CD4-positive, alpha-beta memory T cell (primary cell): ENCODE results near the gene CLDN34. TPM values are rescaled to one million over a fixed set of nuclear protein-coding genes. Genes with fewer than 3 reads are reported as not detected.
A peak's percentile ranks its signal among the peaks of the same experiment; 100 is the strongest.

Source experiments
- CTCF ChIA-PET: fragments of 350-600 bp; sonication (Branson Sonifier 250); formaldehyde crosslinking; loops from one replicate; lab custom pipeline; 2021; ENCODE audit warnings: inconsistent platforms; ENCODE audit not compliant: partially characterized antibody; lab: Charles Lee
- POLR2A ChIA-PET: fragments of 350-600 bp; sonication (Branson Sonifier 250); formaldehyde crosslinking; loops from one replicate; lab custom pipeline; 2021; ENCODE audit not compliant: partially characterized antibody; lab: Charles Lee
- DNase-seq, 5 donors: peaks; one replicate each; pipeline versions ENCODE4 v3.0.0 to v3.0.0-alpha.2; 2020 to 2022; ENCODE audit warnings: mixed read lengths in 1 of 5
- H3K27ac ChIP-seq: one replicate; pipeline ENCODE4 v1.7.0; 2013; ENCODE audit warnings: low read depth, low read length
- H3K27me3 ChIP-seq: 2 replicates; pipeline ENCODE4 v1.7.0; 2013; ENCODE audit warnings: mild to moderate bottlenecking, low read length, moderate library complexity; ENCODE audit not compliant: insufficient read depth
- H3K36me3 ChIP-seq: 2 replicates; pipeline ENCODE4 v1.7.0; 2013; ENCODE audit warnings: mild to moderate bottlenecking, low read length, moderate library complexity; ENCODE audit not compliant: insufficient read depth
- H3K4me1 ChIP-seq: 2 replicates; pipeline ENCODE4 v1.7.0; 2013; ENCODE audit warnings: mild to moderate bottlenecking, low read length, moderate library complexity; ENCODE audit not compliant: insufficient read depth
- H3K4me3 ChIP-seq, 2 donors: one replicate each; pipeline ENCODE4 v1.7.0; 2013; ENCODE audit warnings: low read length in 2 of 2, mild to moderate bottlenecking in 1 of 2
- H3K9me3 ChIP-seq, 2 donors: one replicate each; pipeline ENCODE4 v1.7.0; 2013; ENCODE audit warnings: low read length in 2 of 2, control low read depth in 1 of 2; ENCODE audit not compliant: control insufficient read depth in 1 of 2
- H3K27ac Mint-ChIP-seq, 7 donors: one replicate each; pipeline ENCODE4 v1.8.0; 2020 to 2021; ENCODE audit warnings: mixed read lengths in 7 of 7, mild to moderate bottlenecking in 6 of 7, inconsistent platforms in 3 of 7, moderate library complexity in 3 of 7
- H3K27me3 Mint-ChIP-seq, 2 donors: one replicate each; pipeline ENCODE4 v1.8.0; 2020 to 2021; ENCODE audit warnings: mixed read lengths in 2 of 2
- H3K36me3 Mint-ChIP-seq, 2 donors: one replicate each; pipeline ENCODE4 v1.8.0; 2020 to 2021; ENCODE audit warnings: mixed read lengths in 2 of 2, inconsistent platforms in 1 of 2, mild to moderate bottlenecking in 1 of 2
- H3K4me1 Mint-ChIP-seq, 4 donors: one replicate each; pipeline ENCODE4 v1.8.0; 2020 to 2021; ENCODE audit warnings: mixed read lengths in 4 of 4, mild to moderate bottlenecking in 1 of 4
- H3K4me3 Mint-ChIP-seq, 8 donors: one replicate each; pipeline ENCODE4 v1.8.0; 2020 to 2021; ENCODE audit warnings: mixed read lengths in 8 of 8, mild to moderate bottlenecking in 7 of 8, moderate library complexity in 6 of 8, inconsistent platforms in 3 of 8
- H3K9me3 Mint-ChIP-seq, 8 donors: one replicate each; pipeline ENCODE4 v1.8.0; 2020 to 2021; ENCODE audit warnings: mixed read lengths in 8 of 8, mild to moderate bottlenecking in 5 of 8, inconsistent platforms in 3 of 8, moderate library complexity in 1 of 8
- intact Hi-C: fragments of 100-400 bp; cut with micrococcal nuclease; formaldehyde crosslinking; loops from one replicate; pipeline ENCODE4 v1.15.1; 2023
- polyA plus RNA-seq, 2 donors: library from polyadenylated mRNA; unstranded; fragments of 300-500 nt; fragmentation: Illumina TruSeq; gene quantifications; one replicate each; pipeline ENCODE4 v1.2.3, GENCODE V29; 2021
- total RNA-seq, 2 experiments: library from RNA; stranded (reverse); gene quantifications; one replicate each; pipeline ENCODE4 v1.2.3, GENCODE V29; 2021

CLDN34 gene
- total and polyA plus RNA-seq, 4 experiments from 2014 or later = not detected

DNA sequence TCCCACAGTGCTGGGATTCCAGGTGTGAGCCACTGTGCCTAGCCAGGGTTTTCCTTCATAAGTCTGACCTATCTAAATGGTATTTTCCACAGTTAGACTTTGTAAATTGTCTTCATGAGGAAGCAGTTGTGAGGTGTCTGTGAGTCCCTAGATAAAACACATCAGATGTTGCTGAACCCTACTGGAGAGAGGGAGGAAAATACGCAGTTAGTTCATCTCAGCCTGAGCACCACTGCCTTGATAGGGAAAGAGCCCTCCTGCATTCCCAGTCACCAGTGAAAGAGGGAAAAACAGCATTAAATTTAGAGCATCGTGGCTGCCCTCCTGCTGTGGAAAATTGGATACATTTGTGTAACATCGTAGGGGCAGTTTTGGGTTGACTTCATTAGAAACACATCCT is 31.7 kb upstream of the CLDN34 start:
- no peaks in the 10 kb centered on the region for H3K4me1 ChIP-seq
- H3K9me3 ChIP-seq = no peaks in the 10 kb centered on the region
- ChIA-PET POLR2A (no interaction called here), CTCF (no interaction called here)
- Mint-ChIP-seq H3K27ac (no peak overlapping the region), H3K27me3 (peaks cover 0 to 3% of the 10 kb centered on the region in 2 donors), H3K36me3 (no peaks in the 10 kb centered on the region), H3K4me1 (no peaks in the 10 kb centered on the region), H3K4me3 (no peak overlapping the region), H3K9me3 (peaks cover 0 to 5% (median 0%) of the 10 kb centered on the region in 8 donors)
- H3K4me3 ChIP-seq = no peak overlapping the region
- intact Hi-C loops = no loop called here
- no peaks in the 10 kb centered on the region for H3K27me3 ChIP-seq
- no peak for DNase-seq
- H3K27ac ChIP-seq = no peak overlapping the region
- H3K36me3 ChIP-seq = no peaks in the 10 kb centered on the region

GRCh38 chrX:9937761-9938160 is 29.4 kb upstream of the CLDN34 start:
- POLR2A ChIA-PET = no interaction called here
- no peaks in the 10 kb centered on the region for H3K36me3 Mint-ChIP-seq

GRCh38 chrX:9938516-9938915 is 28.6 kb upstream of the CLDN34 start:
- no peak overlapping the region for H3K4me3 ChIP-seq

More at GRCh38 chrX:9937761-9938160, 29.4 kb upstream of the CLDN34 start:
- H3K27ac ChIP-seq = no peak overlapping the region
- CTCF ChIA-PET = no interaction called here
- H3K4me3 ChIP-seq = no peak overlapping the region
- no peaks in the 10 kb centered on the region for H3K36me3 ChIP-seq
- intact Hi-C loops = no loop called here
- no peak for DNase-seq
- Mint-ChIP-seq H3K4me1 (peaks cover 6 to 10% (median 6%) of the 10 kb centered on the region in 4 donors), H3K27me3 (peaks cover 3% of the 10 kb centered on the region in 2 donors), H3K4me3 (no peak overlapping the region), H3K27ac (no peak overlapping the region), H3K9me3 (peaks cover 0 to 7% (median 0%) of the 10 kb centered on the region in 8 donors)
- no peaks in the 10 kb centered on the region for H3K27me3 ChIP-seq
- peaks cover 10% of the 10 kb centered on the region for H3K4me1 ChIP-seq
- no peaks in the 10 kb centered on the region for H3K9me3 ChIP-seq

DNA sequence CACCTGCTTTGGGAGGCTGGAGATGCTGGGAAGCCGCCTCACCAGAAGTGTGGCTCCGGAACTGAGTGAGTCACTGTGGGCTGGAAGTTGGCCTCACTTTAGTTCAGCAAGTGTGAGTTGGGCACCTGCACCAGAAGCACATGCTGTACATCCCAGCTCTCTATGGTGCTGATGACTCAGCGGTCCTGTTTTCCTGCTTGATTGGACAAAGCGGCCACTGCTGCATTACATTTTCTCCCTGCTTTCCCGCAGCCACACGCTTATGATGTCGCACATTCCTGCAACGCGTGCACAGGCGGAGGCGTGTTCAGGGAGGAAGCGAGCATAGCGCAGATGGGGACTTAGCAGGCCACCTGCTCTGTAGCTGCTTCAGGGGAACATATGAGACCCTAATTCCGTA is 26.7 kb upstream of the CLDN34 start:
- Histone ChIP-seq H3K4me3 (no peak overlapping the region), H3K27me3 (no peaks in the 10 kb centered on the region), H3K36me3 (no peaks in the 10 kb centered on the region), H3K9me3 (no peaks in the 10 kb centered on the region), H3K27ac (no peak overlapping the region), H3K4me1 (peaks cover 10% of the 10 kb centered on the region)
- CTCF ChIA-PET = no interaction called here
- Mint-ChIP-seq H3K4me3 (no peak overlapping the region), H3K27ac (no peak overlapping the region), H3K4me1 (peaks cover 6 to 10% (median 6%) of the 10 kb centered on the region in 4 donors), H3K27me3 (peaks cover 3 to 6% of the 10 kb centered on the region in 2 donors), H3K9me3 (peaks cover 0 to 7% (median 0%) of the 10 kb centered on the region in 8 donors), H3K36me3 (no peaks in the 10 kb centered on the region)
- intact Hi-C loops = no loop called here
- POLR2A ChIA-PET = no interaction called here
- no peak for DNase-seq

More at GRCh38 chrX:9938516-9938915, 28.6 kb upstream of the CLDN34 start:
- H3K27me3 ChIP-seq = no peaks in the 10 kb centered on the region
- intact Hi-C loops = no loop called here
- no peaks in the 10 kb centered on the region for H3K36me3 ChIP-seq
- Mint-ChIP-seq H3K9me3 (peaks cover 0 to 7% (median 0%) of the 10 kb centered on the region in 8 donors), H3K4me3 (no peak overlapping the region), H3K36me3 (no peaks in the 10 kb centered on the region), H3K27me3 (peaks cover 3 to 6% of the 10 kb centered on the region in 2 donors), H3K4me1 (peaks cover 6 to 10% (median 6%) of the 10 kb centered on the region in 4 donors), H3K27ac (no peak overlapping the region)
- no peak overlapping the region for H3K27ac ChIP-seq
- no peak for DNase-seq
- no peaks in the 10 kb centered on the region for H3K9me3 ChIP-seq
- CTCF ChIA-PET = no interaction called here
- POLR2A ChIA-PET = no interaction called here
- H3K4me1 ChIP-seq = peaks cover 10% of the 10 kb centered on the region

- H3K36me3 ChIP-seq = no peaks in the 10 kb centered on the region
- H3K4me3 ChIP-seq = no peak overlapping the region
- CTCF ChIA-PET = interaction anchor here (0.7 kb wide), 1 partner anchor 46 kb away, joined by 3 read pairs; no protein-coding TSS in a partner anchor
- Mint-ChIP-seq H3K36me3 (no peaks in the 10 kb centered on the region), H3K4me3 (peak overlapping the region; percentile 9 to 76 (median 54)), H3K4me1 (peaks cover 6 to 10% (median 6%) of the 10 kb centered on the region in 4 donors), H3K9me3 (peaks cover 0 to 2% (median 0%) of the 10 kb centered on the region in 8 donors), H3K27ac (peak overlapping the region in 2 of 7 donors; percentile 41 to 43), H3K27me3 (peaks cover 3 to 6% of the 10 kb centered on the region in 2 donors)
- no peaks in the 10 kb centered on the region for H3K9me3 ChIP-seq
- H3K4me1 ChIP-seq = peaks cover 10% of the 10 kb centered on the region
- intact Hi-C loops = no loop called here
- peak; percentile 9 to 62 (median 24) for DNase-seq
- no peaks in the 10 kb centered on the region for H3K27me3 ChIP-seq
- no peak overlapping the region for H3K27ac ChIP-seq
- POLR2A ChIA-PET = no interaction called here
Measured at GRCh38 chrX:9942086-9942485, 25.1 kb upstream of the CLDN34 start.

DNA sequence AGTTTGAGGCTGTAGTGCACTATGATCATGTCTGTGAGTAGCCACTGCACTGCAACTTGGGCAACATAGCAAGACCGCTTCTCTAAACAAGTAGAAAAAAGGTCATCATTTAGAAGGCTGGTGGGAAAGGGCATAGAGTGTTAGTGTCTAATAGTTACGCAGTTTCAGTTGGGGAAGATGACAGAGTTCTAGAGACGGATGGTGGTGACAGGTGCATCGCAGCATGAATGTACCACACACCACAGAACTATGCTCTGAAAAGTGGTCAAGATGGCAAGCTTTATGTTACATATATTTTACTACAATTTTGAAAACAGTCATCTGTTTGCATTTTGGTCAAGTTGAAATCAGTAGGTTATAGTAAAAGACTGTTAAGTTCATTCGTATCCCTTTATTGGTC is 23.7 kb upstream of the CLDN34 start:
- H3K4me3 ChIP-seq = no peak overlapping the region
- H3K27ac ChIP-seq = no peak overlapping the region
- POLR2A ChIA-PET = no interaction called here
- no peaks in the 10 kb centered on the region for H3K36me3 ChIP-seq
- intact Hi-C loops = no loop called here
- no peaks in the 10 kb centered on the region for H3K27me3 ChIP-seq
- no peak overlapping the region for H3K4me3 Mint-ChIP-seq
- peaks cover 10% of the 10 kb centered on the region for H3K4me1 ChIP-seq
- H3K4me1 Mint-ChIP-seq = peaks cover 6 to 10% (median 6%) of the 10 kb centered on the region in 4 donors
- no peaks in the 10 kb centered on the region for H3K9me3 ChIP-seq
- H3K9me3 Mint-ChIP-seq = peaks cover 0 to 2% (median 0%) of the 10 kb centered on the region in 8 donors
- no peak for DNase-seq
- no peaks in the 10 kb centered on the region for H3K36me3 Mint-ChIP-seq
- CTCF ChIA-PET = no interaction called here
- no peak overlapping the region for H3K27ac Mint-ChIP-seq
- H3K27me3 Mint-ChIP-seq = peaks cover 3 to 11% of the 10 kb centered on the region in 2 donors

DNA sequence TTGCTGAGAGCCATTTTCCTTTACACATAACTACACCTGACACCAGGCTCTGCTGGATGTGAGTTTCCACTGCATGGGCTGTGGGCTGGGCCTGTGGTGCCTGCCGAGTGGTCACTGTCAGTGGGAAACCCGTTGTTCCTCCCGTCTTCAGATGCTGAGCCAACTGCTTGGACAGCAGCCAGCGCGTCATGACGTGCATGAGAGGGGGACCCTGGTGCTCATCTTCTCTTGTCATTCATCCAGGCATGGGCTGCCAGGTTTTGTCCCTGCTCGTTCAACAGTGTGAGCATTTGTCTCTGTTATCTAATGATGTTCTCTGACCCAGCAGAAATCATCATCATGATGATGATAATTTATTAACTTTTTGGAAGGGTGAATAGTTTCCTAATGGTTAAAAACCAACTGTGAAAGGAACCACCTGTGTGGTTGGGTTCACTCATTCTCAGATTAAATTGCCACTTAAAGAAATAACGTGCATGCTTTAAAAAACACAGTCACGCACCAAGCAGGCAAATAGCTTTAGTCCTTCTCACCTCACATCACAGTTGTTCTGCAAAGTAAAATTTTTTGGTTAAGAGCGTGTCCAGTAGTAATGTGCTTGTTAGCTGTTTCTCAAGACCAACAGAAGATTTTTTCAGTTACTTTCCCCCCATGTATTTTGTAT is 19.9 kb upstream of the CLDN34 start:
- Histone ChIP-seq H3K4me3 (no peak overlapping the region), H3K36me3 (no peaks in the 10 kb centered on the region), H3K9me3 (no peaks in the 10 kb centered on the region), H3K4me1 (peaks cover 3% of the 10 kb centered on the region), H3K27ac (no peak overlapping the region), H3K27me3 (no peaks in the 10 kb centered on the region)
- intact Hi-C loops = no loop called here
- Mint-ChIP-seq H3K4me3 (no peak overlapping the region), H3K27me3 (peaks cover 0 to 12% of the 10 kb centered on the region in 2 donors), H3K4me1 (peaks cover 2 to 5% (median 2%) of the 10 kb centered on the region in 4 donors), H3K9me3 (no peaks in the 10 kb centered on the region), H3K36me3 (no peaks in the 10 kb centered on the region), H3K27ac (no peak overlapping the region)
- POLR2A ChIA-PET = no interaction called here
- DNase-seq = no peak
- CTCF ChIA-PET = no interaction called here
